Activated CD8-positive, alpha-beta memory T cell treated with anti-CD3 and anti-CD28 coated beads, Interleukin-2, amount 50 U/mL, for 24 hours (primary cell): ENCODE results near the gene SYT17.

Source experiments
- DNase-seq: peaks from one replicate; pipeline ENCODE4 v3.0.0-alpha.2; 2020; ENCODE audit errors: extremely low read depth

SYT17 gene

GRCh38 chr16:19254611-19255010, 86.6 kb downstream of the SYT17 start:
- no peak for DNase-seq

- no peak for DNase-seq
Measured at GRCh38 chr16:19264123-19264673, 96.2 kb downstream of the SYT17 start.

GRCh38 chr16:19265380-19265930, 97.4 kb downstream of the SYT17 start:
- no peak for DNase-seq

GRCh38 chr16:19266774-19267173, 98.7 kb downstream of the SYT17 start:
- no peak for DNase-seq

GRCh38 chr16:19269098-19269497, 101.1 kb downstream of the SYT17 start:
- no peak for DNase-seq

GRCh38 chr16:19274165-19274797, 106.2 kb downstream of the SYT17 start:
- no peak for DNase-seq

GRCh38 chr16:19278403-19278802, 110.4 kb downstream of the SYT17 start:
- no peak for DNase-seq

GRCh38 chr16:19281246-19281645, 113.2 kb downstream of the SYT17 start:
- DNase-seq = no peak

- no peak for DNase-seq
Measured at GRCh38 chr16:19282101-19282500, 114.1 kb downstream of the SYT17 start.

GRCh38 chr16:19283637-19284036, 115.6 kb downstream of the SYT17 start:
- no peak for DNase-seq

GRCh38 chr16:19284207-19284606, 116.2 kb downstream of the SYT17 start:
- DNase-seq = no peak

GRCh38 chr16:19285431-19285830, 117.4 kb downstream of the SYT17 start, which contains the start of gene CLEC19A:
Gene CLEC19A (plus strand): TSS chr16:19285731. CDS start chr16:19285852, 121 bp downstream.
- DNase-seq = no peak

GRCh38 chr16:19286827-19287226, 118.8 kb downstream of the SYT17 start:
- no peak for DNase-seq

GRCh38 chr16:19287241-19287640, 119.2 kb downstream of the SYT17 start:
- DNase-seq = no peak

GRCh38 chr16:19288872-19289799, 121.1 kb downstream of the SYT17 start:
- DNase-seq = no peak

- no peak for DNase-seq
Measured at GRCh38 chr16:19289811-19290485, 121.9 kb downstream of the SYT17 start.

- DNase-seq = no peak
Measured at GRCh38 chr16:19290860-19291259, 122.8 kb downstream of the SYT17 start.

- DNase-seq = no peak
Measured at GRCh38 chr16:19291475-19291874, 123.4 kb downstream of the SYT17 start.

- DNase-seq = no peak
Measured at GRCh38 chr16:19292186-19292585, 124.1 kb downstream of the SYT17 start.

GRCh38 chr16:19294156-19294649, 126.2 kb downstream of the SYT17 start:
- DNase-seq = peak; percentile 8

GRCh38 chr16:19295393-19295792, 127.4 kb downstream of the SYT17 start:
- DNase-seq = no peak

- DNase-seq = no peak
Measured at GRCh38 chr16:19297454-19297853, 129.4 kb downstream of the SYT17 start.
